ENCODE measurements around the gene TMEM151B.

TMEM151B gene

GRCh38 chr6:44250718-44251123, 19.5 kb upstream of the TMEM151B start:
- no peak for DNase-seq (ENCODE audit: low spot score)

GRCh38 chr6:44251576-44252524, 18.4 kb upstream of the TMEM151B start:
- no peak for DNase-seq (ENCODE audit: low spot score)

- DNase-seq (ENCODE audit: low spot score), result no peak
Observed at GRCh38 chr6:44253307-44254101, 16.7 kb upstream of the TMEM151B start.

- DNase-seq (ENCODE audit: low spot score), result no peak
Observed at GRCh38 chr6:44254191-44255104, 15.8 kb upstream of the TMEM151B start.

GRCh38 chr6:44255105-44255808, 15.0 kb upstream of the TMEM151B start:
- no peak for DNase-seq (ENCODE audit: low spot score)

GRCh38 chr6:44255871-44256774, 14.1 kb upstream of the TMEM151B start:
- DNase-seq (ENCODE audit: low spot score), result no peak

- peak; percentile 64 for DNase-seq (ENCODE audit: low spot score)
Observed at GRCh38 chr6:44256775-44257024, 13.6 kb upstream of the TMEM151B start.

GRCh38 chr6:44257025-44257752, 13.1 kb upstream of the TMEM151B start, which contains the start of gene SLC35B2:
TSS of gene SLC35B2 (minus strand) at chr6:44257528. CDS start at chr6:44257410, 118 bp downstream.
- peak; percentile 94 for DNase-seq (ENCODE audit: low spot score)

GRCh38 chr6:44257753-44258324, 12.4 kb upstream of the TMEM151B start:
- DNase-seq (ENCODE audit: low spot score), result no peak

GRCh38 chr6:44258325-44258863, 11.9 kb upstream of the TMEM151B start:
- DNase-seq (ENCODE audit: low spot score), result no peak

- no peak for DNase-seq (ENCODE audit: low spot score)
Observed at GRCh38 chr6:44258921-44259320, 11.3 kb upstream of the TMEM151B start.

- DNase-seq (ENCODE audit: low spot score), result no peak
Observed at GRCh38 chr6:44260011-44260410, 10.2 kb upstream of the TMEM151B start.

GRCh38 chr6:44260451-44261297, 9.6 kb upstream of the TMEM151B start:
- DNase-seq (ENCODE audit: low spot score), result no peak

GRCh38 chr6:44261581-44261980, 8.7 kb upstream of the TMEM151B start:
- no peak for DNase-seq (ENCODE audit: low spot score)

- DNase-seq (ENCODE audit: low spot score), result no peak
Observed at GRCh38 chr6:44262467-44263353, 7.5 kb upstream of the TMEM151B start.

GRCh38 chr6:44263354-44264100, 6.7 kb upstream of the TMEM151B start:
- DNase-seq (ENCODE audit: low spot score), result no peak

Measured in AG20443 (cell line).